Neuronal stem cell (in vitro differentiated cells): ENCODE results near the gene INCENP.

ENCODE experiments used
- DNase-seq: peaks from one replicate; pipeline ENCODE4 v3.0.0-alpha.2; 2013; ENCODE audit warnings: low spot score
- H2AFZ ChIP-seq: one replicate; pipeline ENCODE4 v1.6.1; 2013; ENCODE audit warnings: mild to moderate bottlenecking, low read length, inconsistent platforms
- H2AK5ac ChIP-seq: 2 replicates; pipeline ENCODE4 v1.6.1; 2013; ENCODE audit warnings: low read depth, mild to moderate bottlenecking, inconsistent platforms, low read length, moderate library complexity, mixed read lengths
- H2BK120ac ChIP-seq: 2 replicates; pipeline ENCODE4 v1.6.1; 2013; ENCODE audit warnings: low read depth, mild to moderate bottlenecking, inconsistent platforms, low read length, moderate library complexity, mixed read lengths
- H2BK12ac ChIP-seq: one replicate; pipeline ENCODE4 v1.6.1; 2013; ENCODE audit warnings: low read length, inconsistent platforms
- H2BK15ac ChIP-seq: 2 replicates; pipeline ENCODE4 v1.6.1; 2013; ENCODE audit warnings: mild to moderate bottlenecking, low read length, inconsistent platforms, mixed read lengths
- H2BK5ac ChIP-seq: one replicate; pipeline ENCODE4 v1.6.1; 2013; ENCODE audit warnings: inconsistent platforms, mild to moderate bottlenecking, low read length, moderate library complexity
- H3K14ac ChIP-seq: one replicate; pipeline ENCODE4 v1.6.1; 2013; ENCODE audit warnings: low read length, inconsistent platforms
- H3K18ac ChIP-seq: 2 replicates; pipeline ENCODE4 v1.6.1; 2013; ENCODE audit warnings: low read length, inconsistent platforms
- H3K23ac ChIP-seq: 2 replicates; pipeline ENCODE4 v1.6.1; 2013; ENCODE audit warnings: low read depth, mild to moderate bottlenecking, mixed read lengths, low read length, inconsistent platforms; ENCODE audit not compliant: poor library complexity
- H3K27ac ChIP-seq: replicated peaks from 3 replicates; pipeline ENCODE4 v1.5.1; 2013; ENCODE audit warnings: low read length, inconsistent platforms
- H3K27me3 ChIP-seq, 3 experiments: 2 replicates each; pipeline ENCODE4 v1.6.1; 2013; ENCODE audit warnings: low read length in 3 of 3, mild to moderate bottlenecking in 2 of 3, inconsistent platforms in 1 of 3, low read depth in 1 of 3, mixed read lengths in 1 of 3, moderate library complexity in 1 of 3; ENCODE audit not compliant: control insufficient read depth in 3 of 3, insufficient read depth in 3 of 3
- H3K36me3 ChIP-seq, 2 donors: replicated peaks in 1 of 2; 2 replicates each; pipeline ENCODE4 v1.6.1; 2013; ENCODE audit warnings: low read length in 2 of 2; ENCODE audit not compliant: control insufficient read depth in 2 of 2, insufficient read depth in 2 of 2
- H3K4ac ChIP-seq: 2 replicates; pipeline ENCODE4 v1.6.1; 2013; ENCODE audit warnings: inconsistent platforms, mild to moderate bottlenecking, low read length, moderate library complexity
- H3K4me1 ChIP-seq, 2 donors: 1 replicate in 1 of 2; 2 replicates in 1 of 2; pipeline ENCODE4 v1.6.1; 2013; ENCODE audit warnings: low read length in 2 of 2, low read depth in 1 of 2; ENCODE audit not compliant: control insufficient read depth in 2 of 2, insufficient read depth in 1 of 2
- H3K4me2 ChIP-seq: one replicate; pipeline ENCODE4 v1.6.1; 2013; ENCODE audit warnings: mild to moderate bottlenecking, low read length, inconsistent platforms; ENCODE audit not compliant: insufficient read depth, poor library complexity, severe bottlenecking
- H3K4me3 ChIP-seq, 2 donors: 2 replicates each; pipeline ENCODE4 v1.5.1; 2013; ENCODE audit warnings: low read length in 2 of 2, mild to moderate bottlenecking in 2 of 2, inconsistent platforms in 1 of 2, moderate library complexity in 1 of 2
- H3K79me1 ChIP-seq: one replicate; pipeline ENCODE4 v1.6.1; 2013; ENCODE audit warnings: low read depth, mild to moderate bottlenecking, inconsistent platforms, low read length, moderate library complexity
- H3K9ac ChIP-seq: one replicate; pipeline ENCODE4 v1.6.1; 2013; ENCODE audit warnings: mild to moderate bottlenecking, low read depth, low read length, inconsistent platforms; ENCODE audit not compliant: poor library complexity
- H3K9me3 ChIP-seq, 2 donors: replicated peaks in 1 of 2; 2 replicates each; pipeline versions ENCODE3 to v1.6.1; 2013; ENCODE audit warnings: low read length in 2 of 2, mild to moderate bottlenecking in 2 of 2, inconsistent platforms in 1 of 2, low read depth in 1 of 2, mixed read lengths in 1 of 2, moderate library complexity in 1 of 2; ENCODE audit not compliant: control insufficient read depth in 2 of 2, insufficient read depth in 1 of 2
- H4K8ac ChIP-seq: one replicate; pipeline ENCODE4 v1.6.1; 2013; ENCODE audit warnings: low read depth, mild to moderate bottlenecking, inconsistent platforms, low read length, moderate library complexity
- H4K91ac ChIP-seq: one replicate; pipeline ENCODE4 v1.6.1; 2013; ENCODE audit warnings: low read length, low read depth, mild to moderate bottlenecking, inconsistent platforms; ENCODE audit not compliant: poor library complexity
- WGBS, 2 donors: extraction: QIAGEN DNeasy Blood & Tissue Kit; methylation state at CpG; one replicate each; pipeline ENCODE4 v1.1.7; 2013; ENCODE audit warnings: missing lambda C conversion rate in 2 of 2, mixed read lengths in 1 of 2; ENCODE audit not compliant: insufficient read length in 2 of 2, insufficient replicate concordance in 1 of 2; ENCODE audit errors: extremely low coverage in 2 of 2; 5-methylcytosine and 5-hydroxymethylcytosine counted together

INCENP gene

GRCh38 chr11:62124186-62125113, 639 bp downstream of the INCENP start:
- H3K4me1 ChIP-seq, result peaks cover 10 to 13% of the 10 kb centered on the region in 2 donors
- H3K14ac ChIP-seq, result peak overlapping the region; percentile 63
- H2AK5ac ChIP-seq, result peak overlapping the region; percentile 72
- H4K8ac ChIP-seq, result no peak overlapping the region
- H2BK120ac ChIP-seq, result peak overlapping the region; percentile 84
- peak overlapping the region; percentile 93 to 100 for H3K4me3 ChIP-seq
- peaks cover 13 to 35% of the 10 kb centered on the region in 2 donors for H3K36me3 ChIP-seq
- H3K9ac ChIP-seq, result peak overlapping the region; percentile 96
- H2AFZ ChIP-seq, result peak overlapping the region; percentile 89
- peak overlapping the region; percentile 72 for H3K4me2 ChIP-seq
- no peaks in the 10 kb centered on the region for H3K9me3 ChIP-seq
- H3K23ac ChIP-seq, result peak overlapping the region; percentile 40
- no peak for DNase-seq
- H2BK15ac ChIP-seq, result peak overlapping the region; percentile 73
- H3K18ac ChIP-seq, result peak overlapping the region; percentile 93
- peak overlapping the region; percentile 84 for H2BK5ac ChIP-seq
- H2BK12ac ChIP-seq, result no peak overlapping the region
- no CpG with 5 or more reads among the region's 39 CpGs for WGBS, 2 donors
- H3K27me3 ChIP-seq, result no peaks in the 10 kb centered on the region
- H3K4ac ChIP-seq, result no peak overlapping the region
- H4K91ac ChIP-seq, result peak overlapping the region; percentile 56
- peak overlapping the region; percentile 53 for H3K27ac ChIP-seq
- H3K79me1 ChIP-seq, result peaks cover 10% of the 10 kb centered on the region

GRCh38 chr11:62125316-62125715, 1.5 kb downstream of the INCENP start:
- Histone ChIP-seq H3K79me1 (peaks cover 12% of the 10 kb centered on the region), H2BK12ac (no peak overlapping the region), H2BK120ac (no peak overlapping the region), H3K4ac (no peak overlapping the region), H2AFZ (no peak overlapping the region), H4K8ac (no peak overlapping the region), H3K18ac (no peak overlapping the region), H3K4me3 (peak overlapping the region in 1 of 2 donors; percentile 93), H3K9me3 (no peaks in the 10 kb centered on the region), H2BK15ac (no peak overlapping the region), H2AK5ac (no peak overlapping the region), H3K27ac (peak overlapping the region; percentile 33), H3K14ac (no peak overlapping the region), H3K4me2 (peak overlapping the region; percentile 72), H3K4me1 (peaks cover 10 to 13% of the 10 kb centered on the region in 2 donors), H2BK5ac (no peak overlapping the region), H3K36me3 (peaks cover 21 to 44% of the 10 kb centered on the region in 2 donors), H3K23ac (no peak overlapping the region), H4K91ac (no peak overlapping the region), H3K27me3 (no peaks in the 10 kb centered on the region), H3K9ac (no peak overlapping the region)
- DNase-seq, result no peak
- WGBS, 2 donors, result no CpG with 5 or more reads among the region's 4 CpGs

GRCh38 chr11:62125881-62126280, 2.1 kb downstream of the INCENP start:
- Histone ChIP-seq H3K36me3 (peaks cover 26 to 50% of the 10 kb centered on the region in 2 donors), H3K4me3 (peak overlapping the region in 1 of 2 donors; percentile 93), H3K79me1 (peaks cover 12% of the 10 kb centered on the region), H2BK15ac (no peak overlapping the region), H2BK12ac (no peak overlapping the region), H3K9me3 (no peaks in the 10 kb centered on the region), H3K4ac (no peak overlapping the region), H4K8ac (no peak overlapping the region), H3K4me1 (peaks cover 10 to 13% of the 10 kb centered on the region in 2 donors), H3K27ac (peak overlapping the region; percentile 33), H3K23ac (no peak overlapping the region), H2BK120ac (no peak overlapping the region), H3K18ac (no peak overlapping the region), H2AK5ac (no peak overlapping the region), H3K14ac (no peak overlapping the region), H3K9ac (no peak overlapping the region), H2BK5ac (no peak overlapping the region), H3K4me2 (no peak overlapping the region), H4K91ac (no peak overlapping the region), H2AFZ (no peak overlapping the region), H3K27me3 (no peaks in the 10 kb centered on the region)
- WGBS, 2 donors, result no CpG with 5 or more reads among the region's 3 CpGs
- DNase-seq, result no peak

GRCh38 chr11:62127426-62127825, 3.6 kb downstream of the INCENP start:
- WGBS, 2 donors, result no CpG with 5 or more reads among the region's 1 CpG

More at GRCh38 chr11:62127426-62127825, 3.6 kb downstream of the INCENP start:
- no peak overlapping the region for H2BK12ac ChIP-seq
- H2AFZ ChIP-seq, result no peak overlapping the region
- no peak overlapping the region for H2BK15ac ChIP-seq
- H3K18ac ChIP-seq, result no peak overlapping the region
- H2BK5ac ChIP-seq, result no peak overlapping the region
- DNase-seq, result no peak
- no peak overlapping the region for H4K91ac ChIP-seq
- H2BK120ac ChIP-seq, result no peak overlapping the region
- no peak overlapping the region for H3K9ac ChIP-seq
- peaks cover 10 to 11% of the 10 kb centered on the region in 2 donors for H3K4me1 ChIP-seq
- H4K8ac ChIP-seq, result no peak overlapping the region
- H3K4me3 ChIP-seq, result no peak overlapping the region
- H3K4ac ChIP-seq, result no peak overlapping the region
- no peak overlapping the region for H2AK5ac ChIP-seq
- peaks cover 21% of the 10 kb centered on the region for H3K79me1 ChIP-seq
- peaks cover 36 to 65% of the 10 kb centered on the region in 2 donors for H3K36me3 ChIP-seq
- H3K9me3 ChIP-seq, result no peaks in the 10 kb centered on the region
- no peak overlapping the region for H3K27ac ChIP-seq
- no peaks in the 10 kb centered on the region for H3K27me3 ChIP-seq
- no peak overlapping the region for H3K14ac ChIP-seq
- no peak overlapping the region for H3K4me2 ChIP-seq
- no peak overlapping the region for H3K23ac ChIP-seq
